ENCODE measurements around the gene OR13C3. TPM values are rescaled to one million over a fixed set of nuclear protein-coding genes. Genes with fewer than 3 reads are reported as not detected.
"Not testable (repeated sequence)": the region's sequence is repeated elsewhere in the genome, so short reads cannot be mapped to it uniquely, and the experiment has no call there.

The OR13C3 gene
- total and polyA plus RNA-seq, 7 donors, result not detected

GRCh38 chr9:104553261-104553660, 16.6 kb upstream of the OR13C3 start:
- no peak for TF ChIP-seq CTCF (IDR thresholded peaks at IDR 0.05)
- no peak overlapping the region for H3K27ac ChIP-seq
- no peaks in the 10 kb centered on the region for H3K4me1 ChIP-seq
- no peaks in the 10 kb centered on the region for H3K9me3 ChIP-seq
- no peak for DNase-seq
- 19 to 27% (median 21%) methylated on average over 1 of the region's 1 CpG for WGBS, 3 donors
- no peaks in the 10 kb centered on the region for H3K36me3 ChIP-seq (ENCODE audit: insufficient read depth in 1 of 2, low read depth in 1 of 2)
- no peaks in the 10 kb centered on the region for H3K27me3 ChIP-seq (ENCODE audit: insufficient read depth in 3 of 3, low read length in 2 of 3)
- H3K4me3 ChIP-seq, result no peak overlapping the region
- intact Hi-C loops (cut with DNase I), result no loop called here
- no peak for ATAC-seq

- Histone ChIP-seq H3K4me3 (no peak overlapping the region), H3K36me3 (ENCODE audit: insufficient read depth in 1 of 2, low read depth in 1 of 2) (no peaks in the 10 kb centered on the region), H3K27me3 (ENCODE audit: insufficient read depth in 3 of 3, low read length in 2 of 3) (no peaks in the 10 kb centered on the region), H3K9me3 (no peaks in the 10 kb centered on the region), H3K27ac (no peak overlapping the region), H3K4me1 (no peaks in the 10 kb centered on the region)
- WGBS, 3 donors, result 90 to 92% (median 92%) methylated on average over 4 of the region's 4 CpGs
- ATAC-seq (no peak), DNase-seq (no peak)
- TF ChIP-seq CTCF (IDR thresholded peaks at IDR 0.05), result no peak
- intact Hi-C loops (cut with DNase I), result no loop called here
These were observed 8.0 kb upstream of the OR13C3 start for GRCh38 chr9:104544644-104545043.

- WGBS, 3 donors, result 41 to 57% (median 45%) methylated on average over 1 of the region's 1 CpG
- Histone ChIP-seq H3K4me3 (no peak overlapping the region), H3K36me3 (ENCODE audit: insufficient read depth in 1 of 2, low read depth in 1 of 2) (no peaks in the 10 kb centered on the region), H3K9me3 (no peaks in the 10 kb centered on the region), H3K27me3 (ENCODE audit: insufficient read depth in 3 of 3, low read length in 2 of 3) (no peaks in the 10 kb centered on the region), H3K4me1 (no peaks in the 10 kb centered on the region), H3K27ac (no peak overlapping the region)
- TF ChIP-seq CTCF (IDR thresholded peaks at IDR 0.05), result no peak
- intact Hi-C loops (cut with DNase I), result no loop called here
- DNase-seq (no peak), ATAC-seq (no peak)
These were observed 2.6 kb upstream of the OR13C3 start for GRCh38 chr9:104539275-104539674.

- H3K36me3 ChIP-seq (ENCODE audit: insufficient read depth in 1 of 2, low read depth in 1 of 2), result no peaks in the 10 kb centered on the region
- H3K4me3 ChIP-seq, result no peak within 1 kb of the TSS
- no peaks in the 10 kb centered on the region for H3K27me3 ChIP-seq (ENCODE audit: insufficient read depth in 3 of 3, low read length in 2 of 3)
- no peaks in the 10 kb centered on the region for H3K4me1 ChIP-seq
- no peaks in the 10 kb centered on the region for H3K9me3 ChIP-seq
- H3K27ac ChIP-seq, result no peak within 1 kb of the TSS
- TF ChIP-seq CTCF (IDR thresholded peaks at IDR 0.05), result no peak
- intact Hi-C loops (cut with DNase I), result no loop called here
- no peak for ATAC-seq
- DNase-seq, result no peak
These were observed 9.5 kb downstream of the OR13C3 start, which contains the start of gene OR13C4 for GRCh38 chr9:104527109-104527508. Gene OR13C4, minus strand, starts transcription at chr9:104527209. Its CDS starts 0 bp downstream, at chr9:104527209.

GRCh38 chr9:104520241-104520640, 16.4 kb downstream of the OR13C3 start:
- H3K27me3 ChIP-seq (ENCODE audit: insufficient read depth in 3 of 3, low read length in 2 of 3); H3K4me3 ChIP-seq; H3K4me1 ChIP-seq; H3K36me3 ChIP-seq (ENCODE audit: insufficient read depth in 1 of 2, low read depth in 1 of 2); ATAC-seq; H3K9me3 ChIP-seq; H3K27ac ChIP-seq; DNase-seq; intact Hi-C loops (cut with DNase I): not testable (repeated sequence)
- 82 to 85% (median 84%) methylated on average over 10 of the region's 10 CpGs for WGBS, 3 donors
